ENCODE results near the gene RNF222.

GRCh38 chr17:8418471-8418870, 20.8 kb upstream of the RNF222 start:
- no peak for TF ChIP-seq EP300 (IDR thresholded peaks at IDR 0.05; ENCODE audit: borderline replicate concordance)
- no peak for TF ChIP-seq REST (IDR thresholded peaks at IDR 0.05; ENCODE audit: low read depth)
- no peak for TF ChIP-seq TAF1 (IDR thresholded peaks at IDR 0.05; ENCODE audit: low read depth)
- no peak for TF ChIP-seq MAX (IDR thresholded peaks at IDR 0.05)
- no peak for TF ChIP-seq CEBPB (IDR thresholded peaks at IDR 0.05)
- no peak for TF ChIP-seq YY1 (IDR thresholded peaks at IDR 0.05; ENCODE audit: low read depth)
- TF ChIP-seq TCF12 (IDR thresholded peaks at IDR 0.05; ENCODE audit: low read depth): no peak
- TF ChIP-seq CREB1 (IDR thresholded peaks at IDR 0.05; ENCODE audit: low read depth): no peak
- no peak for TF ChIP-seq RAD21 (IDR thresholded peaks at IDR 0.05; ENCODE audit: low read depth)
